ENCODE results near the gene STS.

GRCh38 chrX:7143941-7144525, 3.5 kb upstream of the STS start:
- TF ChIP-seq CTCF (IDR thresholded peaks at IDR 0.05) (no peak), POLR2A (IDR thresholded peaks at IDR 0.05) (no peak)

All from upper lobe of left lung (tissue), 4 donors.